Activated CD8-positive, alpha-beta memory T cell treated with anti-CD3 and anti-CD28 coated beads for 24 hours (primary cell): ENCODE data around the gene MPRIP.
"Not testable (repeated sequence)": the region's sequence is repeated elsewhere in the genome, so short reads cannot be mapped to it uniquely, and the experiment has no call there.

Experiments used
- DNase-seq: peaks from one replicate; pipeline ENCODE4 v3.0.0-alpha.2; 2020

Gene MPRIP

DNA sequence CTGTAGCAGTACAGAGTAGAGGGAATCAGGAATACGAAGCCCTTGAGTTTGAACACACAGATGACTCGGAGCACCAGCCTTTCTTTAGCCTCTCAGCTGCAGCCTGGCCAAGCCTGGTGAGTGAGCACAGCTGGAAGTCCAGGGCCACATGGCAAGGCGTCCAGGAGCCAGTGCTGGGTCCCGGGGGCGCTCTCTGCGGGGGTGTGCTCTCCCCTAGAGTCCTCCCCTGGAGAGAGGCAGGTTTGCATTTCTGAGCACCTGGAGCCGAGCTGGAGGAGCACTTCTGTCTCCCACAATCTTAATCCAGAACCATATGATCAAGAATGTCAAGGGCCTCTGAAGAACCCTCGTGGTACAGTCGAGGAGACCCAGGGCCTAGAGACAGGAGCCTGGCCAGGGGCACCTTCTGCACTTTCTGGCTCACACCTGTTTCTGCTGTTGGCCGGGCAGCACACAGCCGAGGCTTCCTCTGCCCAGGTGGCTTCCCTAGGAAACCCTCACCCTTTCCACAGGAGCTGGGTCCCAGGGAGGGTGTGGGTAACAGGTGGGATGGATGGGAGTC lies 85.6 kb downstream of the MPRIP start:
- DNase-seq = no peak

GRCh38 chr17:17128476-17129075 lies 86.3 kb downstream of the MPRIP start:
- no peak for DNase-seq

DNA sequence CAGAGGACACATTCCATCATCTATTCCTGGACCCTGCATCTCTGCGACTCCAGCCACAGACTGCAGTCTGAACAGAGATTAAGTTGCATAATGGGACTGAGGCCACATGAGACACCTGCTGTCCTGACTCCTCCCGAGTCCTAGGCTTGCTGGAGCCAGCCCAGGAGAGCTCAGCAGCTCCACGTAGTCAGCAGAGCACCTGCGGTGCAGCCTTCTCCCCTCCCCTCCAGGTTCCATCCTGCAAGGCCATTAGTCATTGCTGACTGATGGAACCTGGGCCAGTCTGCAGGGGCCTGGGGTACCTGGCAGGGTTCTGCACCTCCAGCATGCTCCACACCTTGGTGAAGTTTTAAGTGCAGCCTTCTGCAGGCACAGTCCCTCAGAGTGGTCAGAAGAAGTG lies 87.2 kb downstream of the MPRIP start:
- DNase-seq = no peak

DNA sequence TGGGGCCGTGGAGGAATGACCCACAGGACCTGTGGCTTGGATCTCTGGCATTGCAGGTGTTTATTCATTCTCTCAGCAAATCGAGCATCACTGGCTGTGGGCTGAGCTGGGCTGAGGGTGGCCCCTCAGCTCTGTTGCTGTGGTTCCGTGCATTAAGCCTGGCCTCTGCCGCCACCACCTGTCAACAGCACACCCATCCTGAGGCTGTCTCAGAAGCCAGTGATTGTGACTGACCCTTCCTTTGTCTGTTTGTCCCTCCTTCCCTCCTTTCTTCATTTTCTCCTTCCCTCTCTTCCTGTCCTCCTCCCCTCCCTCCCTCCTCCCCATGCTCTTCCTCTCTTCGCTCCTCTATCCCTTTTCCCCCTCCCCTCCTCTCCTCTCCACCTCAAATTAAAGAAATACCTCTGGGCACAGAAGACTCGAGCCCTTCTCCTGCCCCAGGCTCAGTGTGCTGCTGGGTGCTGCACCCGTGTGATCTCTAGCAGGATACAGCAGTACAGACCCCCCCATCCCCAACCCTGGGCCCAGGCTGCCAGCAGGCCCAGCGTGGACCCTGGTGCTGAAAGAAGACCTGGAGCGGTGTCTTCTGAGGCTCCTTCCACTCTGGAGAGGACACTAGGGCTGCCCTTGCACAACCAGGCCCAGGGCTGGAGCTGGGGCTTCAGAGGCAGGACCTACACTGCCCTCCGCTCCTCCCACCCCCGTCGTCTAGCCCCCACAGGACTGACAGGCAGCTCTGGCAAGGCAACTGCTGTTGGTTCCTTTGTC lies 88.0 kb downstream of the MPRIP start:
- no peak for DNase-seq

DNA sequence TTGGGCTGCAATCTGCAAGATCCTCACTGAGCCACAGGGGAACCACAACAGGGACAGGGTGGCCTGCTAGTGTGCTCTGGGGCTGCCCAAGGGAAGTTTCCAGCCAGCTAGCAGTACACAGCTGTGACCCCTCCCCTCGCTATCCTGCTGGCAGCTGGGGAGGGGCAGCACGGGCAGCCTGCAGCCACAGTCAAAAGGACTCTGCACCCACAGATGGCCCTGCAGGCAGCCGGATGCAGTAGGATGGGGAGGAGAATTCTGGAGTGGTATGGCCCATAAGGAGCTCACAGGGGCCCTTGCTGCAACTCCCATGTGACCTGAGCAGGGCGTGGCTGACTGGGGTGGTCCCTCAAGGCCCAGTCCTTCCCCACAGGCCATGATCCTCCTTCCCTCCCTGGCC lies 89.6 kb downstream of the MPRIP start:
- no peak for DNase-seq

- no peak for DNase-seq
Observed at GRCh38 chr17:17132746-17133145, 90.5 kb downstream of the MPRIP start.

GRCh38 chr17:17134051-17134956 lies 92.0 kb downstream of the MPRIP start:
- no peak for DNase-seq

- no peak for DNase-seq
Observed at GRCh38 chr17:17134957-17135333, 92.7 kb downstream of the MPRIP start.

GRCh38 chr17:17136221-17136620 lies 94.0 kb downstream of the MPRIP start:
- DNase-seq = not testable (repeated sequence)

DNA sequence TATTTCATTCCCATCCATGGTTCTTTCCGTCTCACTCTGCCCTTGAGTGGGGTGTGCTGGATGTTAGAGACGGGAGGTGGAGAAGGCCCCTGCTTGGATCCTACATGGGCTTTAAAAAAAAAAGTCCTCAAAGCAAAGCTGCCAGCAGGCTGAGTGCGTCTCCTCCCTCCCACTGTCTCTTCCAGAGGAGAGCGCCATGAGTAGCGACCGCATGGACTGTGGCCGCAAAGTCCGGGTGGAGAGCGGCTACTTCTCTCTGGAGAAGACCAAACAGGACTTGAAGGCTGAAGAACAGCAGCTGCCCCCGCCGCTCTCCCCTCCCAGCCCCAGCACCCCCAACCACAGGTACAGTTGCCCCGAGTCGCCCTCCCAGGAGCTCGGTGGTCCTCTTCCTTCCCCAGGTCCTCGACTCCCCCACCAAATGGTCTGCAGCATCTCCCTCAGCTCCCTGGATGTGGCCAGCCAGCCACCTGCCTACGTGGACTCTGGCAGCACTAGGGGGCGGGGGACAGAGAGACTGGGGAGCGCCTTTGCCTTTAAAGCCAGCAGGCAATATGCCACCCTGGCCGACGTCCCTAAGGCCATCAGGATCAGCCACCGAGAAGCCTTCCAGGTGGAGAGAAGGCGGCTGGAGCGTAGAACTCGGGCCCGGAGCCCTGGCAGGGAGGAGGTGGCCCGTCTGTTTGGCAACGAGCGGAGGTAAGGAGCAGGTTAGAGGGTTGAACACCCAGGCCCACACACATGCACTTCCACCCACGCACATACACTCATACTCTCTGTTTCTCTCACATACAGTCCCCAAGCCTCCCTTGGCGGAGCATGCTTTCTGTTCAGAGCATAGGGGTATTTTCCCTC lies 95.7 kb downstream of the MPRIP start:
- no peak for DNase-seq

GRCh38 chr17:17139972-17140589 lies 97.8 kb downstream of the MPRIP start:
- no peak for DNase-seq

GRCh38 chr17:17140590-17140980 lies 98.3 kb downstream of the MPRIP start:
- DNase-seq = no peak

DNA sequence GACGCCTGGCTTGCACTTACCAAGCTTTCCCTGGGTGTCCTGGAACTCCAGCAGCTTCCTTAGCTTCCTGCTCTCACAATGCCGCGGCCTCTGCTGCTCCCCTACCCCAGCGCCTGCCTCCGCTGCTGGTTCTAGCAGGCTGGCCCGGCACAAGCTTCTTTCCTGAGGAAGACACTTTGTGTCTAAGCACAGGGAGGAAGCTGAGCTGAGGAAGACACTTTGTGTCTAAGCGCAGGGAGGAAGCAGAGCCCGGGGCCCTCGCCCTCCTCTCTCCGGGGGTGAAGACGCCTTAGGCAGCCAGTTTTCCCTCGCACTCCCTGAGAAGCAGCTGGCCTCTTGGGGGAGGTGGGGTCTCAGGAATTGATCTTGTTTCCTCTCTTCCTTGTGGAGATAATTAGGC lies 99.0 kb downstream of the MPRIP start:
- DNase-seq = no peak

DNA sequence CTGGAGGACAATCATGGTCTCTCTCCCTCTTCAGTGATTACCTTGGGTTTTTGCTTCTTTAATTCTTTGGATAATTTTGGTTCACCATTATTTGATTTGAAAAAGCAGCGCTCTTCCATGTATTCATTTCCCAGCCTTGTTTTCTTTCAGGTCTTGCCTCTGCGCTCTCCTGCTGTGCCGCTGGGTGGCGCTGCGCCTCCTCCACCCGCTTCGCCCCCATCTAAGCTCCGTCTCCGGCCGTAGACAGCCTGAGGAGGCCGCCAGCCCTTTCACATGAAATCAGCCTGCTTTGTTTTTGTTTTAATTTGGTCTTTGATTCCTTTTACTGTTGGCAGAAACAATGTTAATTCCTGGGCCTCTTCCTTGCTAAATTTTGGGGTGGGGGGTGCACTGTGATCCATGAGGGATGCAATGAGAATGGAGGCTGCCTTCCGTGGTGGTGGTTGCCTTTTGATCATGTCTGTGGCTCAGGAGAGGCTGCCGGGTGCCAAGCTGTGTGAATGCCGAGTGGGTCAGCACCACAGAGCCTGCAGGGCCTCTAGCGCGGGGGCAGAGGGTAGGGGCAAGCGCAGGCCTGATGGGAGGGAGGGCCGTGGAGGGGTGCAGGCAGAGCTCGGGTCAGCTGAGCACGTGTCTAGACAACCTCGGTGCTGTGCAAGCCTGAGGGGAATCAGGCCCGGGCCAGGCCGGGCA lies 99.7 kb downstream of the MPRIP start:
- DNase-seq = peak; percentile 70

GRCh38 chr17:17142556-17142955 lies 100.3 kb downstream of the MPRIP start:
- no peak for DNase-seq

- DNase-seq = no peak
Observed at GRCh38 chr17:17143501-17143900, 101.2 kb downstream of the MPRIP start.

DNA sequence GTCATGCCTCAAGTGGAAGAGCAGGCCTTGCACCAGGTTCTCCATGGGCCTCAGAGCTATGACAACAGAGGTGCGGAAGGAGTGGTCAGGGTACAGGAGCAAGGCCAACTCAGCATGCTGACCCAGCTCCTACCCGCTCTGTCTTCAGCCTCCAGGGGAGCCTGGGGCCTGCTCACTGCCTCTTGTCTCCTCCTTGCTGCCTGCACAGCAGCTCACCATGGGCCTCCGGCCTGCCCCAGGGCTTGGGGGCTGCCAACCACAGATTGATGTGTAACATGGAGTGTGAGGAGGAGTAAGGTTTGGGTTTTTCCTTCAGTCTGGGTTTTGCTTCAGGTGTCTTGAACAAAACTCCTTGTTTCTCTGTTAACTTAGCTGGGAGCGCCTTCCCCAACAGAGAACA lies 101.8 kb downstream of the MPRIP start:
- DNase-seq = no peak

DNA sequence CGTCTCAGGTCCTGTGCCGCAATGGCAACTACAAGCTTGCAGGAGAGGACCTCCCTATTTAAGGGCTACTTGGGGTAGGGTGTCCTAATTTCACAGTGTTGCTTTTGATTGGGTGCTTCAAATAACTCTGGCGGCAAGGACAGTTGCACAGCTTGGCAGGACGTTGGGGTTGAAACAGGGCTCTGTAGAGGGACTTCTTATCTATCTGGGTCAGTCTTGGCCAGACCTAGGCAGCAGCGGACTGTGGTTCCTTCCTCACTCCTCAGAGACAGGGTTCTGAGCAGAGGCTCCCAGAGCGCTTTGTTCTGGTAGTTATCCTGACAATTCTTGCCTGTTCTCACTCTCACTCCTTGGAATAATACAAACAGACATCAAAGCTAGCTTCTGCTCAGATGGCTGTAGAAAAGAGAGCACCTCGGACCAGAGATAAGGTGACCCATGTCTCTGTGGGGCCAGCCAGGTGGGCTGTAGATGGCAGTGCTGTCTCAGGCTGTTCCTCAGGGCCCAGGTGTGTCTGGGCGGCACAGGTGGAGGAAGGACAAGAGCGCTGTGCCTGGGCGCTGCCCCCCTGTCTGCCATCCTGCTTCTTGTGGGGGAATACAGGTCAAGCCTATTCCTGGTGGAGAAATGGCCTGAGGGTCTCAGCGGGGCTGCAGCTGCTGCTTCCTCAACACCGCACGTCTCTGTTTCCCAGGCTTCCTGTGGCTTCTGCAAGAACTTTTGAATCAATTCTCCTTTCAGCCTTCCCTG lies 102.8 kb downstream of the MPRIP start:
- no peak for DNase-seq

DNA sequence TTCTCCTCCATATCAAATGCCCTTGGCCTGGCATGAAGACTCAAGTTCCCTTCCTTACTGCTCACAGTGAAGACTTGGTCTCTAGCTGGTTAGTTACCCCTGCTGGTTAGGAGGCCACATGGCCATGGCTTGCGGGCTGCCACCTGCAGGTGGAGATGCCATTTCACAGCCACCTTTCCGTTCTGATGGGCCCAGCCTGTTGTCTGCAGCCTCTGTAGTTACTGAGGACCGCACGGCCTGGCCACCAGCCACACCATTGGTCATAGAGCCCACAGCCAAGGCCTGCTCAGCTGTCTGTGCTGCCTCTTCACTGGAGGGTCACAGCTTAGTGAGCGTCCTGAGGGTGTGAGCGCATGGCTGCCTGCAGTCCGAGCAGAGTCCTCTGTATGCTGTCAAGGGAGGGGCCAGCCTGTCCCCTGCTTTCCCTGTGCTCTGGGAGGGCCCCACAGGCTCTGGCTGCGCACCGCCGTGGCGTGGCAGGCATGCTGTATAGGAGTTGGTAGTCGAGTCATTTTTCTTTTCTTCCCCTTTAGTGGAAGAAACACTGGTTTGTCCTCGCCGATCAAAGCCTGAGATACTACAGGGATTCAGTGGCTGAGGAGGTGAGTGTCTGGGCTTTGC lies 104.6 kb downstream of the MPRIP start:
- no peak for DNase-seq

DNA sequence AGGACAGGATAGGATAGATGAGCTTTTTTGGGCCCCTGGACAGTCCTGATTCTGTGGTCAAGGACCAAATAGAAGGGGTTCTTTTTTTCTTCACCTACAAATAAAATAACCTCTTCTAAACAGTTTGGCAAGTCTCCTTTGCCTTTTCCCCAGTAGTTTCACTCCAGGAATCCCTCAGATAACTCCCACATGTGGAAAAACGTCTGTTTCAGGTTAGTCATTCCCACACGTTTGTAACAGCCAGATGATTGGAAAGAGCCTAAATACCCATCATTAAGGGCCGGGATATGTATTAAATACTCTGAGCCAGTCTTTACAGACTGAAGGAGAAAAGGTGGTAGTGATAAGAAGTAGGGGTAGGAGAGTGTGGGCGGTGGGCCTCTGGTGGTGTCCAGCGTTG lies 105.6 kb downstream of the MPRIP start:
- no peak for DNase-seq
